HepG2 (cell line): ENCODE data around the gene CKMT1B.

Experiments
- POLR2A ChIP-seq, 2 experiments: IDR thresholded peaks; 2 replicates each; pipeline ENCODE4 v1.6.1; 2011; ENCODE audit warnings: low read depth in 2 of 2, low read length in 2 of 2, mild to moderate bottlenecking in 1 of 2, moderate library complexity in 1 of 2; ENCODE audit not compliant: insufficient read depth in 1 of 2
- TF ChIP-seq, protein P1 (sequence below): sonication (generic); formaldehyde crosslinking; IDR thresholded peaks from 2 replicates; pipeline ENCODE4 v1.5.0; 2020; ENCODE audit warnings: mild to moderate bottlenecking, missing genetic modification reagents, moderate library complexity

DNA sequence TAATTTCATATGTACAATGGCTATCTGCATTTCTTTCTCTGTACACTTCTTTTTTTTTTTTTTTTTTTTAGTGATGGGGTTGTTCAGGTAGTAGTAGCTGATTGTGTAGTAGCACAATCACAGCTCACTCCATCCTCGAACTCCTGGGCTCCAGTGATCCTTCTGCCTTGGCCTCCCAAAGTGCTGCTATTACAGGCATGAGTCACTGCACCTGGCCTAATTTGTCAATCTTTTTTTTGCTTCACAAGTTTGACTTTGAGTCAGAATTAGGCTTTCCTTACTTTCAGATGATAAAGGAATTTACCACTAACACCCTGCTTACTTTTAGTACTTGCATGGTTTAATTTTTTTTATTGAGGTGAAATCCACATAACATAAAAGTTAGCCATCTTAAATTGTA lies 48.4 kb upstream of the CKMT1B start:
- TF ChIP-seq, protein P1, sequence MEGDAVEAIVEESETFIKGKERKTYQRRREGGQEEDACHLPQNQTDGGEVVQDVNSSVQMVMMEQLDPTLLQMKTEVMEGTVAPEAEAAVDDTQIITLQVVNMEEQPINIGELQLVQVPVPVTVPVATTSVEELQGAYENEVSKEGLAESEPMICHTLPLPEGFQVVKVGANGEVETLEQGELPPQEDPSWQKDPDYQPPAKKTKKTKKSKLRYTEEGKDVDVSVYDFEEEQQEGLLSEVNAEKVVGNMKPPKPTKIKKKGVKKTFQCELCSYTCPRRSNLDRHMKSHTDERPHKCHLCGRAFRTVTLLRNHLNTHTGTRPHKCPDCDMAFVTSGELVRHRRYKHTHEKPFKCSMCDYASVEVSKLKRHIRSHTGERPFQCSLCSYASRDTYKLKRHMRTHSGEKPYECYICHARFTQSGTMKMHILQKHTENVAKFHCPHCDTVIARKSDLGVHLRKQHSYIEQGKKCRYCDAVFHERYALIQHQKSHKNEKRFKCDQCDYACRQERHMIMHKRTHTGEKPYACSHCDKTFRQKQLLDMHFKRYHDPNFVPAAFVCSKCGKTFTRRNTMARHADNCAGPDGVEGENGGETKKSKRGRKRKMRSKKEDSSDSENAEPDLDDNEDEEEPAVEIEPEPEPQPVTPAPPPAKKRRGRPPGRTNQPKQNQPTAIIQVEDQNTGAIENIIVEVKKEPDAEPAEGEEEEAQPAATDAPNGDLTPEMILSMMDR (CRISPR knock-in tag): no peak
- no peak for TF ChIP-seq POLR2A (IDR thresholded peaks at IDR 0.05; ENCODE audit: insufficient read depth in 1 of 2, low read depth in 2 of 2, low read length in 2 of 2)
